ENCODE measurements around the gene SRRM4.
"Not testable (repeated sequence)": the region's sequence is repeated elsewhere in the genome, so short reads cannot be mapped to it uniquely, and the experiment has no call there.

The SRRM4 gene

GRCh38 chr12:119071176-119071575, 89.8 kb downstream of the SRRM4 start:
- no peak for DNase-seq

GRCh38 chr12:119071638-119072231, 90.4 kb downstream of the SRRM4 start:
- no peak for DNase-seq

- DNase-seq = no peak
These were observed 91.1 kb downstream of the SRRM4 start for GRCh38 chr12:119072440-119072839.

- DNase-seq = no peak
These were observed 94.0 kb downstream of the SRRM4 start for GRCh38 chr12:119075222-119075787.

GRCh38 chr12:119075918-119076317, 94.6 kb downstream of the SRRM4 start:
- no peak for DNase-seq

- DNase-seq = no peak
These were observed 98.2 kb downstream of the SRRM4 start for GRCh38 chr12:119079530-119079929.

GRCh38 chr12:119082016-119082415, 100.7 kb downstream of the SRRM4 start:
- no peak for DNase-seq

GRCh38 chr12:119082496-119082895, 101.2 kb downstream of the SRRM4 start:
- DNase-seq = no peak

GRCh38 chr12:119088685-119089379, 107.5 kb downstream of the SRRM4 start:
- no peak for DNase-seq

- DNase-seq = no peak
These were observed 108.2 kb downstream of the SRRM4 start for GRCh38 chr12:119089380-119090013.

- no peak for DNase-seq
These were observed 108.9 kb downstream of the SRRM4 start for GRCh38 chr12:119090276-119090675.

GRCh38 chr12:119090865-119091264, 109.5 kb downstream of the SRRM4 start:
- DNase-seq = no peak

- no peak for DNase-seq
These were observed 115.3 kb downstream of the SRRM4 start for GRCh38 chr12:119096429-119097202.

GRCh38 chr12:119100933-119101332, 119.6 kb downstream of the SRRM4 start:
- no peak for DNase-seq

GRCh38 chr12:119102274-119102673, 120.9 kb downstream of the SRRM4 start:
- no peak for DNase-seq

- no peak for DNase-seq
These were observed 121.4 kb downstream of the SRRM4 start for GRCh38 chr12:119102714-119103113.

- DNase-seq = not testable (repeated sequence)
These were observed 123.6 kb downstream of the SRRM4 start for GRCh38 chr12:119104969-119105368.

GRCh38 chr12:119113496-119113986, 132.2 kb downstream of the SRRM4 start:
- DNase-seq = no peak

- no peak for DNase-seq
These were observed 133.0 kb downstream of the SRRM4 start for GRCh38 chr12:119114294-119114693.

GRCh38 chr12:119115296-119115905, 134.1 kb downstream of the SRRM4 start:
- DNase-seq = no peak

GRCh38 chr12:119117936-119118335, 136.6 kb downstream of the SRRM4 start:
- DNase-seq = no peak

GRCh38 chr12:119118625-119119024, 137.3 kb downstream of the SRRM4 start:
- no peak for DNase-seq

- DNase-seq = no peak
These were observed 140.7 kb downstream of the SRRM4 start for GRCh38 chr12:119122047-119122446.
